SH-SY5Y (cell line): ENCODE results near the gene RPS6KL1.

Experiments
- GATA2 ChIP-seq: IDR thresholded peaks from 2 replicates; pipeline ENCODE4 v1.6.1; 2011; ENCODE audit warnings: mild to moderate bottlenecking, low read depth, low read length
- GATA3 ChIP-seq: IDR thresholded peaks from 2 replicates; pipeline ENCODE4 v1.6.1; 2011; ENCODE audit warnings: low read depth, mild to moderate bottlenecking, low read length, moderate library complexity

DNA sequence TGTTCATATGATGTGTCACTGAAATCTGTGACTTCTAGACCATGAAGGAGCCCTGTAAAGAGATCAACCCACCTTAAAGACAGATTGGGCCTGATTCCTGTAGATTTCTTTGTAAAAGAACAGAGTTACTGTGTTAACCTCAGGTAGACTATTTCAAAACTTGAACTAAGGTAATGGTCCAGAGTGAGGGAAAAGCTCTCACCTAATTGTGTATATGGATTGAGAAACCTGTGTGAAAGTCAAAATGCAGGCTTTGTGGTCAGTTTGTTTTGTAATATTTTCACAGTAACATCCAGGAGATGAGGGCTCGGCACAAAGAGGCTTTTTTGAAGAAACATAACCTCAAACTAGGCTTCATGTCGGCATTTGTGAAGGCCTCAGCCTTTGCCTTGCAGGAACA is 25.0 kb downstream of the RPS6KL1 start:
- TF ChIP-seq GATA3 (no peak), GATA2 (no peak)
